Measurements from ENCODE around the gene CDC20.

The CDC20 gene

GRCh38 chr1:43319288-43319687 lies 39.5 kb upstream of the CDC20 start:
- H3K27ac ChIP-seq = no peak overlapping the region
- ChIA-PET CTCF (no interaction called here), POLR2A (ENCODE audit: low non-redundant PET) (no interaction called here)
- no peak for DNase-seq (ENCODE audit: low spot score)
- TF ChIP-seq, protein P1, sequence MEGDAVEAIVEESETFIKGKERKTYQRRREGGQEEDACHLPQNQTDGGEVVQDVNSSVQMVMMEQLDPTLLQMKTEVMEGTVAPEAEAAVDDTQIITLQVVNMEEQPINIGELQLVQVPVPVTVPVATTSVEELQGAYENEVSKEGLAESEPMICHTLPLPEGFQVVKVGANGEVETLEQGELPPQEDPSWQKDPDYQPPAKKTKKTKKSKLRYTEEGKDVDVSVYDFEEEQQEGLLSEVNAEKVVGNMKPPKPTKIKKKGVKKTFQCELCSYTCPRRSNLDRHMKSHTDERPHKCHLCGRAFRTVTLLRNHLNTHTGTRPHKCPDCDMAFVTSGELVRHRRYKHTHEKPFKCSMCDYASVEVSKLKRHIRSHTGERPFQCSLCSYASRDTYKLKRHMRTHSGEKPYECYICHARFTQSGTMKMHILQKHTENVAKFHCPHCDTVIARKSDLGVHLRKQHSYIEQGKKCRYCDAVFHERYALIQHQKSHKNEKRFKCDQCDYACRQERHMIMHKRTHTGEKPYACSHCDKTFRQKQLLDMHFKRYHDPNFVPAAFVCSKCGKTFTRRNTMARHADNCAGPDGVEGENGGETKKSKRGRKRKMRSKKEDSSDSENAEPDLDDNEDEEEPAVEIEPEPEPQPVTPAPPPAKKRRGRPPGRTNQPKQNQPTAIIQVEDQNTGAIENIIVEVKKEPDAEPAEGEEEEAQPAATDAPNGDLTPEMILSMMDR (conservative IDR thresholded peaks at IDR 0.05; ENCODE audit: low read depth) = no peak

DNA sequence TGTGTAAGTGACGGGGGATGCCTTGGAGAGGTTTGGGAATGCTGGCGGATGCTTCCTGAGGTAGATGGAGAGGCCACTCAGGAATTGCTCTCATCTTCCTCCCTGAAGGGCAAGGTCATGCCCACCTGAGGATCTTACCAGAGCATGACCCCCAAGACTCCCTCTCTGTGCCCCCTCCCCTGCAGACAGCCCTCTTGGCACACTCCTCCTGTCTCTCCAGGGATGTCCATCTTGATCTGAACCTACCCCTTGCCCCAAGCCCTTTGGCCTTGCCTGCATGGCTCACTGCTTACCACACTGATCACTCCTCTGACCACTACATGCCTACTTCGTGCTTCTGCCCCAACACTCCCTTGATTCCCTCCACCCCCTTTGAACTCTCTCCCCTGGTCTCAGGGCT lies 39.0 kb upstream of the CDC20 start:
- TF ChIP-seq, protein P1 (conservative IDR thresholded peaks at IDR 0.05; ENCODE audit: low read depth) = no peak
- ChIA-PET POLR2A (ENCODE audit: low non-redundant PET) (no interaction called here), CTCF (no interaction called here)
- no peak for DNase-seq (ENCODE audit: low spot score)
- H3K27ac ChIP-seq = no peak overlapping the region

- CTCF ChIA-PET = interaction anchor here (0.6 kb wide), 1 partner anchor 441 kb away, joined by 4 read pairs; no protein-coding TSS in a partner anchor
- TF ChIP-seq, protein P1 (conservative IDR thresholded peaks at IDR 0.05; ENCODE audit: low read depth) = no peak
- no peak overlapping the region for H3K27ac ChIP-seq
- POLR2A ChIA-PET (ENCODE audit: low non-redundant PET) = no interaction called here
- no peak for DNase-seq (ENCODE audit: low spot score)
These were observed 37.4 kb upstream of the CDC20 start for GRCh38 chr1:43321331-43321891.

- no peak overlapping the region for H3K27ac ChIP-seq
- ChIA-PET POLR2A (ENCODE audit: low non-redundant PET) (no interaction called here), CTCF (interaction anchor here (0.6 kb wide), 2 partner anchors 37 to 409 kb away, joined by 3 to 5 read pairs; no protein-coding TSS in a partner anchor)
- no peak for DNase-seq (ENCODE audit: low spot score)
- TF ChIP-seq, protein P1 (conservative IDR thresholded peaks at IDR 0.05; ENCODE audit: low read depth) = no peak
These were observed 36.3 kb upstream of the CDC20 start for GRCh38 chr1:43322506-43322905.

DNA sequence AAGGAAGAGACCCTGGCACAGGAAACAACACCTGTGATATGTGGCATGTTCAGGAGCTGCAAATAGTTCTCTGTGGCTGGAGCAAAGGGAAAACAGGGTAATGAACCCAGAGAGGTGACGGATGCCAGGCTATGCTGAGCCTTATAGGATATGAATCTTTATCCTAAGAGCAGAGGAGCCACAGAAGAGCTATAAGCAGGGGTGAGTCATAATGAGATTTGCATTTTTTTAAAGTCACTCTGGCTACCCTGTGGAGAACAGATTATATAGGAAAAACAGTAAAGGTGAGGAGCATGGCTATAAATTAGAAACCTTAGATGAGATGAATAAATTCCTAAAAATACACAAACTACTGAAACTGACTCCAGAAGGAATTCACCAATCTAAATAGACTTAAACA lies 34.0 kb upstream of the CDC20 start:
- no peak for DNase-seq (ENCODE audit: low spot score)
- POLR2A ChIA-PET (ENCODE audit: low non-redundant PET) = no interaction called here
- no peak overlapping the region for H3K27ac ChIP-seq
- CTCF ChIA-PET = interaction anchor here (0.7 kb wide), 1 partner anchor 102 kb away, joined by 3 read pairs; no protein-coding TSS in a partner anchor
- TF ChIP-seq, protein P1 (conservative IDR thresholded peaks at IDR 0.05; ENCODE audit: low read depth) = no peak

DNA sequence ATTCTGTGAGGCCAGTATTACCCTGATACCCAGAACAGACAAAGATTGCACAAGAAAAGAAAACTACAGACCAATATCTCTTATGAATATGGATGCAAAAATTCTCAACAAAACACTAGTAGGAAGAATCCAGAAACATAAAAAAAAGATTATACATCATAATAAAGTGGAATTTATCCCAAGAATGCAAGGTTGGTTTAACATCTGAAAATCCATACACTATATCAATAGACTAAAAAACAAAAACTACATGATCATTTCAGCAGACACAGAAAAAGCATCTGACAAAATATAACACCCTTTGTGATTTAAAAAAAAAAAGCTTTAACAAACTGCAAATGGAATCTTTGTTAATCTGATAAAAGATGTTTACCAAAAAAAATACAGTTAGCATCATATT lies 33.4 kb upstream of the CDC20 start:
- CTCF ChIA-PET = interaction anchor here (0.5 kb wide), 1 partner anchor 18 kb away, joined by 3 read pairs; no protein-coding TSS in a partner anchor
- H3K27ac ChIP-seq = no peak overlapping the region
- POLR2A ChIA-PET (ENCODE audit: low non-redundant PET) = no interaction called here
- no peak for DNase-seq (ENCODE audit: low spot score)
- TF ChIP-seq, protein P1 (conservative IDR thresholded peaks at IDR 0.05; ENCODE audit: low read depth) = no peak

Data from RWPE1 (cell line).